Nephron (organoid): Measurements from ENCODE around the gene SERPINA4.

ENCODE experiments used
- H3K27ac Mint-ChIP-seq, 3 experiments: 2 replicates each; pipeline ENCODE4 v1.8.0; 2020; ENCODE audit warnings: mixed read lengths in 3 of 3, mild to moderate bottlenecking in 2 of 3, moderate library complexity in 1 of 3
- H3K27me3 Mint-ChIP-seq: 2 replicates; pipeline ENCODE4 v1.8.0; 2021; ENCODE audit warnings: low read depth, mild to moderate bottlenecking, moderate library complexity, mixed read lengths
- H3K36me3 Mint-ChIP-seq: 2 replicates; pipeline ENCODE4 v1.8.0; 2020; ENCODE audit warnings: low read depth, mixed read lengths
- H3K4me1 Mint-ChIP-seq: 2 replicates; pipeline ENCODE4 v1.8.0; 2020; ENCODE audit warnings: mixed read lengths
- H3K4me3 Mint-ChIP-seq, 3 experiments: 2 replicates each; pipeline ENCODE4 v1.8.0; 2020; ENCODE audit warnings: mild to moderate bottlenecking in 3 of 3, mixed read lengths in 3 of 3, moderate library complexity in 2 of 3
- H3K9me3 Mint-ChIP-seq: 2 replicates; pipeline ENCODE4 v1.8.0; 2020; ENCODE audit warnings: mixed read lengths
- CTCF ChIP-seq, 3 experiments: fragments of 200-600 bp; sonication (generic); IDR thresholded peaks; one replicate each; pipeline ENCODE4 v1.5.0; 2021; ENCODE audit warnings: antibody characterized with exemption in 3 of 3; ENCODE audit not compliant: unreplicated experiment in 3 of 3

SERPINA4 gene

GRCh38 chr14:94564381-94564780 lies 3.1 kb downstream of the SERPINA4 start:
- no peaks in the 10 kb centered on the region for H3K36me3 Mint-ChIP-seq
- no peak overlapping the region for H3K27ac Mint-ChIP-seq
- H3K4me1 Mint-ChIP-seq, result no peaks in the 10 kb centered on the region
- no peak for TF ChIP-seq CTCF (IDR thresholded peaks at IDR 0.05; ENCODE audit: unreplicated experiment in 3 of 3)
- H3K27me3 Mint-ChIP-seq, result peaks cover 20% of the 10 kb centered on the region
- no peak overlapping the region for H3K4me3 Mint-ChIP-seq
- no peaks in the 10 kb centered on the region for H3K9me3 Mint-ChIP-seq

- Mint-ChIP-seq H3K27ac (no peak overlapping the region), H3K4me1 (no peaks in the 10 kb centered on the region), H3K9me3 (no peaks in the 10 kb centered on the region), H3K36me3 (no peaks in the 10 kb centered on the region), H3K27me3 (peaks cover 20% of the 10 kb centered on the region), H3K4me3 (no peak overlapping the region)
- TF ChIP-seq CTCF (IDR thresholded peaks at IDR 0.05; ENCODE audit: unreplicated experiment in 3 of 3), result no peak
These were observed 6.9 kb downstream of the SERPINA4 start for GRCh38 chr14:94568186-94568585.

GRCh38 chr14:94569381-94570001 lies 8.2 kb downstream of the SERPINA4 start:
- TF ChIP-seq CTCF (IDR thresholded peaks at IDR 0.05; ENCODE audit: unreplicated experiment in 3 of 3), result no peak
- Mint-ChIP-seq H3K36me3 (no peaks in the 10 kb centered on the region), H3K27me3 (peaks cover 24% of the 10 kb centered on the region), H3K4me1 (no peaks in the 10 kb centered on the region), H3K4me3 (no peak overlapping the region), H3K27ac (no peak overlapping the region), H3K9me3 (no peaks in the 10 kb centered on the region)

- no peak overlapping the region for H3K27ac Mint-ChIP-seq
- no peaks in the 10 kb centered on the region for H3K4me1 Mint-ChIP-seq
- peaks cover 27% of the 10 kb centered on the region for H3K27me3 Mint-ChIP-seq
- H3K4me3 Mint-ChIP-seq, result no peak overlapping the region
- no peak for TF ChIP-seq CTCF (IDR thresholded peaks at IDR 0.05; ENCODE audit: unreplicated experiment in 3 of 3)
- no peaks in the 10 kb centered on the region for H3K36me3 Mint-ChIP-seq
- no peaks in the 10 kb centered on the region for H3K9me3 Mint-ChIP-seq
These were observed 8.8 kb downstream of the SERPINA4 start for GRCh38 chr14:94570002-94570400.

GRCh38 chr14:94570440-94570839 lies 9.2 kb downstream of the SERPINA4 start:
- no peak overlapping the region for H3K4me3 Mint-ChIP-seq
- peaks cover 27% of the 10 kb centered on the region for H3K27me3 Mint-ChIP-seq
- H3K36me3 Mint-ChIP-seq, result no peaks in the 10 kb centered on the region
- no peak for TF ChIP-seq CTCF (IDR thresholded peaks at IDR 0.05; ENCODE audit: unreplicated experiment in 3 of 3)
- no peaks in the 10 kb centered on the region for H3K4me1 Mint-ChIP-seq
- no peaks in the 10 kb centered on the region for H3K9me3 Mint-ChIP-seq
- no peak overlapping the region for H3K27ac Mint-ChIP-seq

- Mint-ChIP-seq H3K4me3 (no peak overlapping the region), H3K27ac (no peak overlapping the region), H3K4me1 (no peaks in the 10 kb centered on the region), H3K36me3 (no peaks in the 10 kb centered on the region), H3K27me3 (peaks cover 21% of the 10 kb centered on the region), H3K9me3 (no peaks in the 10 kb centered on the region)
- no peak for TF ChIP-seq CTCF (IDR thresholded peaks at IDR 0.05; ENCODE audit: unreplicated experiment in 3 of 3)
These were observed 10.2 kb downstream of the SERPINA4 start for GRCh38 chr14:94571395-94571794.
